Keratinocyte (primary cell): Measurements from ENCODE around the gene MED27. TPM values are rescaled to one million over a fixed set of nuclear protein-coding genes. Genes with fewer than 3 reads are reported as not detected.

Source experiments
- DNase-seq: peaks from one replicate; pipeline ENCODE4 v3.0.0-alpha.2; 2011; ENCODE audit warnings: low read depth, missing footprints, low spot score
- FAIRE-seq: peaks from 2 replicates; lab custom pipeline; 2011; peaks lifted over from hg19 to GRCh38; lab: Jason Lieb, UNC
- H2AFZ ChIP-seq: 2 replicates; pipeline ENCODE4 v1.6.0; 2012; ENCODE audit warnings: low read length, control low read depth, inconsistent platforms; ENCODE audit not compliant: control insufficient read depth
- H3K27ac ChIP-seq: 2 replicates; pipeline ENCODE4 v1.5.1; 2011; ENCODE audit warnings: low read length; ENCODE audit not compliant: control insufficient read depth, insufficient read depth
- H3K27me3 ChIP-seq: 3 replicates; pipeline ENCODE4 v1.6.0; 2011; ENCODE audit warnings: low read length; ENCODE audit not compliant: control insufficient read depth, insufficient read depth; ENCODE audit errors: extremely low read depth
- H3K36me3 ChIP-seq, 2 experiments: 2 replicates in 1 of 2; 3 replicates in 1 of 2; pipeline ENCODE4 v1.5.1; 2011; ENCODE audit warnings: low read length in 2 of 2, mild to moderate bottlenecking in 1 of 2; ENCODE audit not compliant: control insufficient read depth in 2 of 2, insufficient read depth in 2 of 2; ENCODE audit errors: extremely low read depth in 1 of 2
- H3K4me1 ChIP-seq: 3 replicates; pipeline ENCODE4 v1.5.1; 2011; ENCODE audit warnings: low read length; ENCODE audit not compliant: control insufficient read depth, insufficient read depth; ENCODE audit errors: extremely low read depth
- H3K4me2 ChIP-seq: 3 replicates; pipeline ENCODE4 v1.6.0; 2011; ENCODE audit warnings: low read depth, low read length; ENCODE audit not compliant: control insufficient read depth, insufficient read depth; ENCODE audit errors: extremely low read depth
- H3K4me3 ChIP-seq, 3 experiments: fragments of 200-600 bp in 1 of 3; sonication (generic) in 1 of 3; 2 replicates in 2 of 3; 3 replicates in 1 of 3; pipeline ENCODE4 v1.5.1; 2011 to 2016; ENCODE audit warnings: low read length in 3 of 3, mild to moderate bottlenecking in 3 of 3, control low read depth in 2 of 3, inconsistent platforms in 1 of 3, low read depth in 1 of 3, mixed read lengths in 1 of 3, mixed run types in 1 of 3, moderate library complexity in 1 of 3; ENCODE audit not compliant: control insufficient read depth in 2 of 3, insufficient read depth in 2 of 3; ENCODE audit errors: extremely low read depth in 1 of 3
- H3K79me2 ChIP-seq: 2 replicates; pipeline ENCODE4 v1.6.0; 2012; ENCODE audit warnings: low read length; ENCODE audit not compliant: control insufficient read depth, insufficient read depth
- H3K9ac ChIP-seq: 3 replicates; pipeline ENCODE4 v1.6.0; 2011; ENCODE audit warnings: low read length; ENCODE audit not compliant: control insufficient read depth, insufficient read depth; ENCODE audit errors: extremely low read depth
- H3K9me1 ChIP-seq: 3 replicates; pipeline ENCODE4 v1.6.0; 2011; ENCODE audit warnings: low read length; ENCODE audit not compliant: control insufficient read depth, insufficient read depth; ENCODE audit errors: extremely low read depth
- H3K9me3 ChIP-seq: 2 replicates; pipeline ENCODE4 v1.5.1; 2012; ENCODE audit warnings: low read depth, low read length; ENCODE audit not compliant: control insufficient read depth
- H4K20me1 ChIP-seq: 3 replicates; pipeline ENCODE4 v1.6.0; 2011; ENCODE audit warnings: low read length; ENCODE audit not compliant: control insufficient read depth, insufficient read depth; ENCODE audit errors: extremely low read depth
- EZH2 ChIP-seq: IDR thresholded peaks from one replicate; pipeline ENCODE4 v1.6.1; 2012; ENCODE audit warnings: inconsistent platforms, mild to moderate bottlenecking, low read length, moderate library complexity
- dilution Hi-C: fragments of 300-500 bp; cut with MboI; formaldehyde crosslinking; loops from one replicate; pipeline ENCODE4 v1.7.0; 2020; ENCODE audit warnings: low sequenced_read_pairs; ENCODE audit not compliant: extremely low pct_ligation_motif_present
- polyA plus RNA-seq, 5 experiments: library from polyadenylated mRNA; depleted of rRNA in 3 of 5; stranded (reverse) in 3 of 5; stranded (forward) in 1 of 5; unstranded in 1 of 5; fragments of >200 nt; gene quantifications; 1 replicate in 1 of 5; 2 replicates in 3 of 5; 3 replicates in 1 of 5; pipeline versions ENCODE4 v1.2.1 to v1.2.3, GENCODE V29; 2011 to 2012; ENCODE audit warnings: missing spikeins in 2 of 5, low read depth in 1 of 5, low replicate concordance in 1 of 5
- TF ChIP-seq, protein P1 (sequence below), 3 experiments: IDR thresholded peaks in 1 of 3; conservative IDR thresholded peaks in 1 of 3; optimal IDR thresholded peaks in 1 of 3; 2 replicates in 2 of 3; 3 replicates in 1 of 3; pipeline versions ENCODE3 to v1.5.1; 2011; ENCODE audit warnings: low read length in 3 of 3, mild to moderate bottlenecking in 3 of 3, moderate library complexity in 2 of 3, control low read depth in 1 of 3, inconsistent platforms in 1 of 3; ENCODE audit not compliant: insufficient read depth in 2 of 3; ENCODE audit errors: extremely low read depth in 1 of 3

MED27 gene
- polyA plus RNA-seq, 1 donor (not counting 4 experiments of a cell fraction or from before 2014, with no cell fraction given) = 39.0 TPM

GRCh38 chr9:132046456-132046855, 33.2 kb downstream of the MED27 start:
- no peak overlapping the region for H3K27ac ChIP-seq
- FAIRE-seq (no peak), DNase-seq (no peak)
- H3K9ac ChIP-seq = no peak overlapping the region
- no peak overlapping the region for H3K4me2 ChIP-seq
- peaks cover 43% of the 10 kb centered on the region for H3K79me2 ChIP-seq
- no peaks in the 10 kb centered on the region for H4K20me1 ChIP-seq
- peaks cover 20% of the 10 kb centered on the region for H3K4me1 ChIP-seq
- H3K4me3 ChIP-seq = no peak overlapping the region
- no peak for TF ChIP-seq EZH2
- TF ChIP-seq, protein P1, sequence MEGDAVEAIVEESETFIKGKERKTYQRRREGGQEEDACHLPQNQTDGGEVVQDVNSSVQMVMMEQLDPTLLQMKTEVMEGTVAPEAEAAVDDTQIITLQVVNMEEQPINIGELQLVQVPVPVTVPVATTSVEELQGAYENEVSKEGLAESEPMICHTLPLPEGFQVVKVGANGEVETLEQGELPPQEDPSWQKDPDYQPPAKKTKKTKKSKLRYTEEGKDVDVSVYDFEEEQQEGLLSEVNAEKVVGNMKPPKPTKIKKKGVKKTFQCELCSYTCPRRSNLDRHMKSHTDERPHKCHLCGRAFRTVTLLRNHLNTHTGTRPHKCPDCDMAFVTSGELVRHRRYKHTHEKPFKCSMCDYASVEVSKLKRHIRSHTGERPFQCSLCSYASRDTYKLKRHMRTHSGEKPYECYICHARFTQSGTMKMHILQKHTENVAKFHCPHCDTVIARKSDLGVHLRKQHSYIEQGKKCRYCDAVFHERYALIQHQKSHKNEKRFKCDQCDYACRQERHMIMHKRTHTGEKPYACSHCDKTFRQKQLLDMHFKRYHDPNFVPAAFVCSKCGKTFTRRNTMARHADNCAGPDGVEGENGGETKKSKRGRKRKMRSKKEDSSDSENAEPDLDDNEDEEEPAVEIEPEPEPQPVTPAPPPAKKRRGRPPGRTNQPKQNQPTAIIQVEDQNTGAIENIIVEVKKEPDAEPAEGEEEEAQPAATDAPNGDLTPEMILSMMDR (optimal IDR thresholded peaks at IDR 0.05 in 1 of 3, IDR thresholded peaks at IDR 0.05 in 1 of 3, conservative IDR thresholded peaks at IDR 0.05 in 1 of 3; ENCODE audit: extremely low read depth in 1 of 3, insufficient read depth in 2 of 3, low read length in 3 of 3) = no peak
- dilution Hi-C loops = no loop called here
- no peaks in the 10 kb centered on the region for H3K27me3 ChIP-seq
- H3K9me1 ChIP-seq = no peaks in the 10 kb centered on the region
- H2AFZ ChIP-seq = no peak overlapping the region
- H3K9me3 ChIP-seq = no peaks in the 10 kb centered on the region
- no peaks in the 10 kb centered on the region for H3K36me3 ChIP-seq

DNA sequence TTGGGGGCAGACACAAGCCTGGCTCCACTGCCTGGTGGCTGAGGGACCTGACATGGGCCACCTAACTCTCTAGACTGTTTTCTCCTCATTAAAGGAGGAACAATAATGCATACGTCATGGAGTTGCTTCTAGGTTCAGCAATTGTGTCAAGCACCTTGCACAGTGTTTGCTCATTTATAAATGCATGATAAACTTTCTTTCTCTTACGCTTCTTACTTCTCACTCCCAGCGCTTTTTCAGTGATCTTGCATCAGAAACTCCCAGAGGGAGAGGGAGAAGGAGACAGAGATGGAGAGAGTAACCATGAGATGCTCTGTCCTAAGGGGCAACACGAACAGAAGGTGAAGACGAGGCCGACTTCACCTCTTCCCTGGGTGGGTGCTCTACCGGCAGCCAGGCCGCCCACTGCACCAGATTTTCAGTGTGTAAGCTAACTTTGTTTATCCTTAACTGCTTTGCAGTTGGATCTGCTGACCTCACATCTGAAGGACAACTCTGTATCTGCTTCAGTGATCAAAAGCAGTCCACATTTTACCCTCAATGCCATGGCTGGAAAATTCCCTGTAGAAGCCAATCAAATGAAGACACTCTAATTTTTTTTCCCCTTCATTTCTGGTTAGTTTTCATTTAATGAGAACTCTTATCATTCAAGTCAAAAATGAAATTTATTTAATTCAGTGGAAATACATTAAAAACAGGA, 35.3 kb downstream of the MED27 start:
- H3K36me3 ChIP-seq = no peaks in the 10 kb centered on the region
- no peaks in the 10 kb centered on the region for H4K20me1 ChIP-seq
- dilution Hi-C loops = no loop called here
- no peaks in the 10 kb centered on the region for H3K9me3 ChIP-seq
- H3K27ac ChIP-seq = no peak overlapping the region
- peaks cover 20% of the 10 kb centered on the region for H3K4me1 ChIP-seq
- H3K9ac ChIP-seq = no peak overlapping the region
- no peak overlapping the region for H3K4me2 ChIP-seq
- no peak overlapping the region for H2AFZ ChIP-seq
- no peak for FAIRE-seq
- H3K4me3 ChIP-seq = no peak overlapping the region
- no peaks in the 10 kb centered on the region for H3K27me3 ChIP-seq
- peaks cover 48% of the 10 kb centered on the region for H3K79me2 ChIP-seq
- DNase-seq = no peak
- no peak for TF ChIP-seq EZH2
- TF ChIP-seq, protein P1 (optimal IDR thresholded peaks at IDR 0.05 in 1 of 3, IDR thresholded peaks at IDR 0.05 in 1 of 3, conservative IDR thresholded peaks at IDR 0.05 in 1 of 3; ENCODE audit: extremely low read depth in 1 of 3, insufficient read depth in 2 of 3, low read length in 3 of 3) = no peak
- no peaks in the 10 kb centered on the region for H3K9me1 ChIP-seq
